Immature natural killer cell (primary cell): ENCODE measurements around the gene MICU1. TPM values are rescaled to one million over a fixed set of nuclear protein-coding genes. Genes with fewer than 3 reads are reported as not detected.
"Not testable (repeated sequence)": the region's sequence is repeated elsewhere in the genome, so short reads cannot be mapped to it uniquely, and the experiment has no call there.

Experiments used
- DNase-seq, 3 donors: peaks; one replicate each; pipeline ENCODE4 v3.0.0; 2022; ENCODE audit warnings: mixed read lengths in 1 of 3
- H3K27ac Mint-ChIP-seq, 6 donors: one replicate each; pipeline ENCODE4 v1.8.0; 2020; ENCODE audit warnings: mixed read lengths in 6 of 6, mild to moderate bottlenecking in 5 of 6, inconsistent platforms in 4 of 6, moderate library complexity in 3 of 6
- H3K27me3 Mint-ChIP-seq, 3 donors: one replicate each; pipeline ENCODE4 v1.8.0; 2020 to 2021; ENCODE audit warnings: low read depth in 3 of 3, mild to moderate bottlenecking in 3 of 3, mixed read lengths in 3 of 3, moderate library complexity in 3 of 3, inconsistent platforms in 1 of 3
- H3K36me3 Mint-ChIP-seq, 3 donors: one replicate each; pipeline ENCODE4 v1.8.0; 2020; ENCODE audit warnings: mixed read lengths in 3 of 3, inconsistent platforms in 2 of 3, mild to moderate bottlenecking in 2 of 3
- H3K4me1 Mint-ChIP-seq, 2 donors: one replicate each; pipeline ENCODE4 v1.8.0; 2020; ENCODE audit warnings: inconsistent platforms in 2 of 2, mild to moderate bottlenecking in 2 of 2, mixed read lengths in 2 of 2, moderate library complexity in 1 of 2
- H3K4me3 Mint-ChIP-seq, 5 donors: one replicate each; pipeline ENCODE4 v1.8.0; 2020; ENCODE audit warnings: mild to moderate bottlenecking in 5 of 5, mixed read lengths in 5 of 5, inconsistent platforms in 3 of 5, moderate library complexity in 3 of 5
- H3K9me3 Mint-ChIP-seq, 6 donors: one replicate each; pipeline ENCODE4 v1.8.0; 2020; ENCODE audit warnings: mild to moderate bottlenecking in 6 of 6, mixed read lengths in 6 of 6, inconsistent platforms in 4 of 6, moderate library complexity in 3 of 6
- polyA plus RNA-seq, 3 donors: library from polyadenylated mRNA; unstranded; fragments of 300-500 nt; fragmentation: Illumina TruSeq; gene quantifications; one replicate each; pipeline ENCODE4 v1.2.3, GENCODE V29; 2021

Gene MICU1
- polyA plus RNA-seq, 3 donors from 2014 or later, result 19.8 to 45.1 (median 21.2) TPM

GRCh38 chr10:72564596-72564995, 61.3 kb downstream of the MICU1 start:
- H3K9me3 Mint-ChIP-seq, result no peaks in the 10 kb centered on the region

GRCh38 chr10:72563327-72563932, 62.4 kb downstream of the MICU1 start:
- H3K36me3 Mint-ChIP-seq, result peaks cover 24 to 42% (median 37%) of the 10 kb centered on the region in 3 donors
- no peak for DNase-seq
- H3K27me3 Mint-ChIP-seq, result no peaks in the 10 kb centered on the region
- H3K27ac Mint-ChIP-seq, result no peak overlapping the region
- H3K4me1 Mint-ChIP-seq, result peaks cover 4 to 12% of the 10 kb centered on the region in 2 donors
- H3K9me3 Mint-ChIP-seq, result no peaks in the 10 kb centered on the region
- no peak overlapping the region for H3K4me3 Mint-ChIP-seq

More at GRCh38 chr10:72564596-72564995, 61.3 kb downstream of the MICU1 start:
- Mint-ChIP-seq H3K27me3 (no peaks in the 10 kb centered on the region), H3K36me3 (peaks cover 22 to 39% (median 37%) of the 10 kb centered on the region in 3 donors), H3K4me3 (no peak overlapping the region), H3K4me1 (peaks cover 4 to 12% of the 10 kb centered on the region in 2 donors), H3K27ac (no peak overlapping the region)
- DNase-seq, result no peak

GRCh38 chr10:72561745-72562166, 64.1 kb downstream of the MICU1 start:
- no peaks in the 10 kb centered on the region for H3K9me3 Mint-ChIP-seq
- H3K36me3 Mint-ChIP-seq, result peaks cover 25 to 46% (median 37%) of the 10 kb centered on the region in 3 donors
- H3K4me3 Mint-ChIP-seq, result no peak overlapping the region
- peaks cover 4 to 12% of the 10 kb centered on the region in 2 donors for H3K4me1 Mint-ChIP-seq
- H3K27me3 Mint-ChIP-seq, result no peaks in the 10 kb centered on the region
- no peak for DNase-seq
- H3K27ac Mint-ChIP-seq, result no peak overlapping the region

- no peak for DNase-seq
- Mint-ChIP-seq H3K27me3 (no peaks in the 10 kb centered on the region), H3K4me1 (no peaks in the 10 kb centered on the region), H3K36me3 (peaks cover 11 to 29% (median 22%) of the 10 kb centered on the region in 3 donors), H3K27ac (no peak overlapping the region), H3K4me3 (no peak overlapping the region), H3K9me3 (no peaks in the 10 kb centered on the region)
Measured at GRCh38 chr10:72557362-72557761, 68.5 kb downstream of the MICU1 start.

GRCh38 chr10:72552857-72553256, 73.0 kb downstream of the MICU1 start:
- DNase-seq, result no peak
- H3K4me3 Mint-ChIP-seq, result no peak overlapping the region
- H3K9me3 Mint-ChIP-seq, result no peaks in the 10 kb centered on the region
- H3K4me1 Mint-ChIP-seq, result no peaks in the 10 kb centered on the region
- no peak overlapping the region for H3K27ac Mint-ChIP-seq
- H3K36me3 Mint-ChIP-seq, result peaks cover 15 to 21% (median 15%) of the 10 kb centered on the region in 3 donors
- H3K27me3 Mint-ChIP-seq, result no peaks in the 10 kb centered on the region

GRCh38 chr10:72550239-72550638, 75.6 kb downstream of the MICU1 start:
- Mint-ChIP-seq H3K4me3 (no peak overlapping the region), H3K4me1 (no peaks in the 10 kb centered on the region), H3K27me3 (no peaks in the 10 kb centered on the region), H3K27ac (no peak overlapping the region), H3K9me3 (no peaks in the 10 kb centered on the region), H3K36me3 (peaks cover 16 to 31% (median 20%) of the 10 kb centered on the region in 3 donors)
- no peak for DNase-seq

GRCh38 chr10:72545546-72545945, 80.3 kb downstream of the MICU1 start:
- Mint-ChIP-seq H3K36me3 (peaks cover 24 to 50% (median 35%) of the 10 kb centered on the region in 3 donors), H3K4me1 (no peaks in the 10 kb centered on the region), H3K27me3 (no peaks in the 10 kb centered on the region), H3K4me3 (no peak overlapping the region), H3K27ac (no peak overlapping the region), H3K9me3 (peaks cover 0 to 7% (median 0%) of the 10 kb centered on the region in 6 donors)
- no peak for DNase-seq

GRCh38 chr10:72543855-72544254, 82.0 kb downstream of the MICU1 start:
- H3K4me3 Mint-ChIP-seq, H3K9me3 Mint-ChIP-seq, H3K27me3 Mint-ChIP-seq, DNase-seq, H3K4me1 Mint-ChIP-seq, H3K27ac Mint-ChIP-seq: not testable (repeated sequence)
- peaks cover 19 to 40% (median 27%) of the 10 kb centered on the region in 3 donors for H3K36me3 Mint-ChIP-seq

- Mint-ChIP-seq H3K27ac (no peak overlapping the region), H3K9me3 (peaks cover 0 to 7% (median 0%) of the 10 kb centered on the region in 6 donors), H3K4me3 (no peak overlapping the region), H3K27me3 (no peaks in the 10 kb centered on the region), H3K4me1 (no peaks in the 10 kb centered on the region), H3K36me3 (peaks cover 11 to 34% (median 24%) of the 10 kb centered on the region in 3 donors)
- DNase-seq, result no peak
Measured at GRCh38 chr10:72542396-72542815, 83.5 kb downstream of the MICU1 start.

GRCh38 chr10:72541337-72541736, 84.5 kb downstream of the MICU1 start:
- H3K36me3 Mint-ChIP-seq, result peaks cover 11 to 34% (median 22%) of the 10 kb centered on the region in 3 donors
- no peak for DNase-seq

GRCh38 chr10:72540193-72540807, 85.6 kb downstream of the MICU1 start:
- no peaks in the 10 kb centered on the region for H3K4me1 Mint-ChIP-seq
- DNase-seq, result no peak
- no peak overlapping the region for H3K27ac Mint-ChIP-seq
- H3K36me3 Mint-ChIP-seq, result peaks cover 11 to 27% (median 19%) of the 10 kb centered on the region in 3 donors
- no peak overlapping the region for H3K4me3 Mint-ChIP-seq
- no peaks in the 10 kb centered on the region for H3K27me3 Mint-ChIP-seq
- H3K9me3 Mint-ChIP-seq, result peaks cover 0 to 7% (median 0%) of the 10 kb centered on the region in 6 donors

More at GRCh38 chr10:72541337-72541736, 84.5 kb downstream of the MICU1 start:
- Mint-ChIP-seq H3K27ac (no peak overlapping the region), H3K27me3 (no peaks in the 10 kb centered on the region), H3K9me3 (peaks cover 0 to 7% (median 0%) of the 10 kb centered on the region in 6 donors), H3K4me3 (no peak overlapping the region), H3K4me1 (no peaks in the 10 kb centered on the region)

- Mint-ChIP-seq H3K36me3 (peaks cover 10 to 23% (median 19%) of the 10 kb centered on the region in 3 donors), H3K4me1 (no peaks in the 10 kb centered on the region), H3K4me3 (no peak overlapping the region), H3K27me3 (peaks cover 0 to 1% (median 0%) of the 10 kb centered on the region in 3 donors), H3K27ac (no peak overlapping the region), H3K9me3 (peaks cover 0 to 7% (median 0%) of the 10 kb centered on the region in 6 donors)
- no peak for DNase-seq
Measured at GRCh38 chr10:72539137-72539536, 86.7 kb downstream of the MICU1 start.

GRCh38 chr10:72525689-72526088, 100.2 kb downstream of the MICU1 start:
- H3K9me3 Mint-ChIP-seq, result no peaks in the 10 kb centered on the region
- peaks cover 0 to 8% (median 0%) of the 10 kb centered on the region in 3 donors for H3K36me3 Mint-ChIP-seq
- peaks cover 0 to 3% (median 0%) of the 10 kb centered on the region in 3 donors for H3K27me3 Mint-ChIP-seq
- no peak for DNase-seq
- H3K4me1 Mint-ChIP-seq, result no peaks in the 10 kb centered on the region
- H3K27ac Mint-ChIP-seq, result no peak overlapping the region
- no peak overlapping the region for H3K4me3 Mint-ChIP-seq

GRCh38 chr10:72525277-72525676, 100.6 kb downstream of the MICU1 start:
- no peak for DNase-seq
- Mint-ChIP-seq H3K27me3 (peaks cover 0 to 3% (median 0%) of the 10 kb centered on the region in 3 donors), H3K4me1 (no peaks in the 10 kb centered on the region), H3K27ac (no peak overlapping the region), H3K9me3 (no peaks in the 10 kb centered on the region), H3K36me3 (peaks cover 0 to 8% (median 0%) of the 10 kb centered on the region in 3 donors), H3K4me3 (no peak overlapping the region)
